Choroid plexus epithelial cell (primary cell): Measurements from ENCODE around the gene RTN3.

ENCODE experiments used
- DNase-seq: peaks from one replicate; pipeline ENCODE4 v3.0.0-alpha.2; 2010; ENCODE audit warnings: low read depth
- H3K4me3 ChIP-seq: 2 replicates; pipeline ENCODE4 v1.5.1; 2011; ENCODE audit warnings: low read depth, mild to moderate bottlenecking, control low read depth, low read length, moderate library complexity
- CTCF ChIP-seq: conservative IDR thresholded peaks from 2 replicates; pipeline ENCODE4 v1.5.1; 2011; ENCODE audit warnings: low read depth, mild to moderate bottlenecking, control low read depth, inconsistent platforms, low read length, moderate library complexity

RTN3 gene

GRCh38 chr11:63671322-63672155 is 9.8 kb upstream of the RTN3 start, which contains the start of gene ATL3:
Gene ATL3 (minus strand): TSS chr11:63671376. CDS start chr11:63671335, 41 bp downstream.
- peak; percentile 98 for DNase-seq
- H3K4me3 ChIP-seq = peak within 1 kb of the TSS; percentile 80
- peak; percentile 27 for TF ChIP-seq CTCF

GRCh38 chr11:63672156-63672463 is 9.2 kb upstream of the RTN3 start:
- no peak for TF ChIP-seq CTCF
- DNase-seq = no peak
- H3K4me3 ChIP-seq = no peak overlapping the region

- no peak overlapping the region for H3K4me3 ChIP-seq
- TF ChIP-seq CTCF = no peak
Observed at GRCh38 chr11:63672936-63673539, 8.3 kb upstream of the RTN3 start.

GRCh38 chr11:63673579-63673978 is 7.7 kb upstream of the RTN3 start:
- no peak for TF ChIP-seq CTCF
- H3K4me3 ChIP-seq = no peak overlapping the region
- no peak for DNase-seq

More at GRCh38 chr11:63672936-63673539, 8.3 kb upstream of the RTN3 start:
- DNase-seq = no peak

GRCh38 chr11:63680834-63681320 is 423 bp upstream of the RTN3 start:
- no peak for DNase-seq
- H3K4me3 ChIP-seq = peak overlapping the region; percentile 55
- no peak for TF ChIP-seq CTCF

GRCh38 chr11:63682066-63683021 is 1.0 kb downstream of the RTN3 start:
- TF ChIP-seq CTCF = no peak
- H3K4me3 ChIP-seq = peak overlapping the region; percentile 92
- DNase-seq = no peak
